CD8-positive, alpha-beta memory T cell (primary cell): ENCODE data around the gene TOMM34. TPM values are rescaled to one million over a fixed set of nuclear protein-coding genes. Genes with fewer than 3 reads are reported as not detected.
A peak's percentile ranks its signal among the peaks of the same experiment; 100 is the strongest.

Experiments
- CTCF ChIA-PET: fragments of 350-600 bp; sonication (Branson Sonifier 250); formaldehyde crosslinking; loops from one replicate; lab custom pipeline; 2021; ENCODE audit warnings: antibody characterized with exemption; lab: Charles Lee
- POLR2A ChIA-PET: fragments of 350-600 bp; sonication (Branson Sonifier 250); formaldehyde crosslinking; loops from one replicate; lab custom pipeline; 2021; ENCODE audit warnings: antibody characterized with exemption; lab: Charles Lee
- DNase-seq, 5 donors: peaks; one replicate each; pipeline versions ENCODE4 v3.0.0 to v3.0.0-alpha.2; 2020 to 2022; ENCODE audit warnings: mixed read lengths in 1 of 5
- H3K27ac ChIP-seq: one replicate; pipeline ENCODE4 v1.7.0; 2013; ENCODE audit warnings: low read depth, mild to moderate bottlenecking, low read length, moderate library complexity
- H3K27me3 ChIP-seq: 2 replicates; pipeline ENCODE4 v1.7.0; 2013; ENCODE audit warnings: low read length, mild to moderate bottlenecking; ENCODE audit not compliant: insufficient read depth, poor library complexity, severe bottlenecking
- H3K36me3 ChIP-seq: 2 replicates; pipeline ENCODE4 v1.7.0; 2013; ENCODE audit warnings: mild to moderate bottlenecking, low read length, moderate library complexity; ENCODE audit not compliant: insufficient read depth
- H3K4me1 ChIP-seq: 2 replicates; pipeline ENCODE4 v1.7.0; 2013; ENCODE audit warnings: mild to moderate bottlenecking, low read length, moderate library complexity; ENCODE audit not compliant: insufficient read depth
- H3K4me3 ChIP-seq: 2 replicates; pipeline ENCODE4 v1.7.0; 2013; ENCODE audit warnings: mild to moderate bottlenecking, low read length
- H3K9me3 ChIP-seq: 2 replicates; pipeline ENCODE4 v1.7.0; 2013; ENCODE audit warnings: mild to moderate bottlenecking, low read length
- H3K27ac Mint-ChIP-seq, 8 donors: one replicate each; pipeline ENCODE4 v1.8.0; 2020 to 2021; ENCODE audit warnings: mixed read lengths in 8 of 8, mild to moderate bottlenecking in 6 of 8, inconsistent platforms in 3 of 8, moderate library complexity in 3 of 8
- H3K27me3 Mint-ChIP-seq, 2 donors: one replicate each; pipeline ENCODE4 v1.8.0; 2020 to 2021; ENCODE audit warnings: mixed read lengths in 2 of 2, mild to moderate bottlenecking in 1 of 2, moderate library complexity in 1 of 2
- H3K36me3 Mint-ChIP-seq, 3 donors: one replicate each; pipeline ENCODE4 v1.8.0; 2020 to 2021; ENCODE audit warnings: mixed read lengths in 3 of 3, inconsistent platforms in 1 of 3, mild to moderate bottlenecking in 1 of 3
- H3K4me1 Mint-ChIP-seq, 3 donors: one replicate each; pipeline ENCODE4 v1.8.0; 2020 to 2021; ENCODE audit warnings: mixed read lengths in 3 of 3, inconsistent platforms in 1 of 3, mild to moderate bottlenecking in 1 of 3
- H3K4me3 Mint-ChIP-seq, 7 donors: one replicate each; pipeline ENCODE4 v1.8.0; 2020 to 2021; ENCODE audit warnings: mixed read lengths in 7 of 7, mild to moderate bottlenecking in 6 of 7, moderate library complexity in 4 of 7, inconsistent platforms in 2 of 7
- H3K9me3 Mint-ChIP-seq, 5 donors: one replicate each; pipeline ENCODE4 v1.8.0; 2020 to 2022; ENCODE audit warnings: mixed read lengths in 5 of 5, mild to moderate bottlenecking in 3 of 5, moderate library complexity in 2 of 5, inconsistent platforms in 1 of 5
- polyA plus RNA-seq: library from polyadenylated mRNA; unstranded; fragments of 300-500 nt; fragmentation: Illumina TruSeq; gene quantifications from one replicate; pipeline ENCODE4 v1.2.3, GENCODE V29; 2021
- total RNA-seq, 2 experiments: library from RNA; stranded (reverse); gene quantifications; one replicate each; pipeline ENCODE4 v1.2.3, GENCODE V29; 2021

The TOMM34 gene
- total and polyA plus RNA-seq, 3 experiments from 2014 or later, result 21.0 to 76.8 (median 75.4) TPM

DNA sequence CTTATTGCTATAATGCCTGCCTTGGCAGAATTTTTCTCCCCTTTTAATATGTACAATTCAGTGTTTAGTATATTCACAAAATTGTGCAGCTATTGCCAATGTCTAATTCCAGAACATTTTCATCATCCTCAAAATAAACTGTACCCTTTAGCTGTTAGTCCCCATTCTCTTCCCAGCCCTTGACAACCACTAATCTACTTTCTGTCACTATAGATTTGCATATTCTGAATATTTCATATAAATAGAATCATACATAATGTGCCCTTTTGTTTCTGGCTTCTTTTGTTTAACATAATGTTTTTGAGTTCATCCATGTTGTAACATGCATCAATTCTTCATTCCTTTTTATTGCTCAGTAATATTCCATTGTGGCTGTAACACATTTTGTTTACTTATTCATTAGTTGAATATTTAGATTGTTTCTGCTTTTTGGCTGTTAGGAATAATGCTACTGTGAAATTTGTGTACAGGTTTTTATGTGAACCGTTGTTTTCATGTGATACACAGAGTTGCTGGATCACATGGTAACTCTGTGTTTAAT is 28.5 kb upstream of the TOMM34 start:
- Histone ChIP-seq H3K4me1 (peaks cover 79% of the 10 kb centered on the region), H3K9me3 (no peaks in the 10 kb centered on the region), H3K36me3 (peaks cover 35% of the 10 kb centered on the region), H3K27ac (no peak overlapping the region), H3K4me3 (no peak overlapping the region), H3K27me3 (no peaks in the 10 kb centered on the region)
- no peaks in the 10 kb centered on the region for H3K9me3 Mint-ChIP-seq
- H3K36me3 Mint-ChIP-seq, result peaks cover 7 to 78% (median 26%) of the 10 kb centered on the region in 3 donors
- DNase-seq, result no peak
- H3K27me3 Mint-ChIP-seq, result no peaks in the 10 kb centered on the region
- H3K27ac Mint-ChIP-seq, result peak overlapping the region; percentile 24 to 98 (median 80)
- H3K4me3 Mint-ChIP-seq, result peak overlapping the region in 5 of 7 donors; percentile 13 to 68 (median 48)
- CTCF ChIA-PET, result interaction anchor here (1.7 kb wide), 1 partner anchor 23 kb away, joined by 4 read pairs; no protein-coding TSS in a partner anchor
- POLR2A ChIA-PET, result interaction anchor here (0.7 kb wide), 1 partner anchor 125 kb away, joined by 3 read pairs; no protein-coding TSS in a partner anchor
- H3K4me1 Mint-ChIP-seq, result peaks cover 71 to 94% (median 83%) of the 10 kb centered on the region in 3 donors

DNA sequence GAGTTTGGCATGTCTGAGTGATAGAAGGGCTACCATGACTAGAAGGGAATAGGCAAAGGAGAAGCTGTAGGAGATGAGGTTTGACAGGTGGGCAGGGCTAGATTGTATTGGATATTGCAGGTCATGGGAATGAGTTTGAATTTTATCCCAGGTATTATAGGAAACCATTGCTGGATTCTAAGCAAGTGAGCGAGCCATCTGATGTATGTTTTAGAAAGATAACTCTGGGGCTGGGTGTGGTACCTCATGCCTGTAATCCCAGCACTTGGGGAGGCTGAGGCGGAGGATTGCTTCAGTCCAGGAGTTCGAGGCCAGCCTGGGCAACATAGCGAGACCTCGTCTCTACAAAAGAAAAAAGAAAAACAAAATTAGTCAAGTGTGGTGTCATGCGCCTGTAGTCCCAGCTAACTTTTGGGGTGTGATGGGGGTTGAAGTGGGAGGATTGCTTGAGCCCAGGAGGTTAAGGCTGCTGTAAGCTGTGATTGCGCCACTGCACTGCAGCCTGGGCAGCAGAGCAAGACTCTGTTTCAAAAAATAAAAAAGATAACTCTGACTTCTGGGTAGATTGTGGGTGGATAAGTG is 23.0 kb upstream of the TOMM34 start:
- no peak overlapping the region for H3K4me3 ChIP-seq
- peaks cover 88% of the 10 kb centered on the region for H3K4me1 ChIP-seq
- H3K9me3 ChIP-seq, result no peaks in the 10 kb centered on the region
- H3K9me3 Mint-ChIP-seq, result no peaks in the 10 kb centered on the region
- peaks cover 69 to 92% (median 89%) of the 10 kb centered on the region in 3 donors for H3K4me1 Mint-ChIP-seq
- H3K36me3 ChIP-seq, result peaks cover 57% of the 10 kb centered on the region
- H3K4me3 Mint-ChIP-seq, result peak overlapping the region in 6 of 7 donors; percentile 8 to 45 (median 32)
- H3K27me3 ChIP-seq, result no peaks in the 10 kb centered on the region
- no peak overlapping the region for H3K27ac ChIP-seq
- peaks cover 13 to 85% (median 23%) of the 10 kb centered on the region in 3 donors for H3K36me3 Mint-ChIP-seq
- no peak for DNase-seq
- no peaks in the 10 kb centered on the region for H3K27me3 Mint-ChIP-seq
- H3K27ac Mint-ChIP-seq, result peak overlapping the region; percentile 57 to 98 (median 92)
- ChIA-PET POLR2A (no interaction called here), CTCF (interaction anchor here (2.6 kb wide), 1 partner anchor 16 kb away, joined by 7 read pairs; the partner anchor contains the start of gene STK4)

DNA sequence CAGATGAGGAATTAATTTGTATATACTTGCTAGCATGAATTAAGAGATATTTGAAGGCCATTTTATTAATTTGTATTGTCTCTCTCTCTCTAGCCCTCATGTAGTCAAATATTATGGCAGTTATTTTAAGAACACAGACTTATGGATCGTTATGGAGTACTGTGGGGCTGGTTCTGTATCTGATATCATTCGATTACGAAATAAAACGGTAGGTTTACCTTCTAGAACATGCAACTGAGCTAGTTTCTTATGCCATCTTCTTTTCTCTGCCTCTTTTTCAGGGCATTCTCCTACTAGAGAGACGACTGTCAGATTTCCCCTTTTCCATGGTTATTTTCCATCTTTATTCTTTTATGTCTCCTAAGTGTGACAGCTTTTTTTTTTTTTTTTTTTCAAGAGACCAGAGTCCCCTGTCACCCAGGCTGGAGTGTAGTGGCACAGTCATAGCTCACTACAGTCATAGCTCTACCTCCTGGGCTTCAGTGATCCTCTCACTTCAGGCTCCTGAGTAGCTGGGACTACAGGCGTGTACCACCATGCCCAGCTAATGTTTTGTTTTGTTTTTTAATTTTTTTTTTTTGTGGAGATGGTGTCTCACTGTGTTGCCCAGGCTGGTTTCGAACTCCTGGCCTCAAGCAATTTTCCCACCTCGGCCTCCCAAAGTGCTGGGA is 21.7 kb upstream of the TOMM34 start:
- Mint-ChIP-seq H3K9me3 (no peaks in the 10 kb centered on the region), H3K27ac (peak overlapping the region; percentile 79 to 99 (median 92)), H3K27me3 (no peaks in the 10 kb centered on the region), H3K4me3 (peak overlapping the region in 2 of 7 donors; percentile 39 to 42), H3K36me3 (peaks cover 13 to 83% (median 23%) of the 10 kb centered on the region in 3 donors), H3K4me1 (peaks cover 72 to 92% (median 89%) of the 10 kb centered on the region in 3 donors)
- no peaks in the 10 kb centered on the region for H3K27me3 ChIP-seq
- no peak for DNase-seq
- H3K4me1 ChIP-seq, result peaks cover 94% of the 10 kb centered on the region
- POLR2A ChIA-PET, result interaction anchor here (0.5 to 0.7 kb wide), 2 partner anchors 11 to 13 kb away, joined by 4 to 12 read pairs; no protein-coding TSS in a partner anchor
- H3K4me3 ChIP-seq, result no peak overlapping the region
- no peaks in the 10 kb centered on the region for H3K9me3 ChIP-seq
- no peak overlapping the region for H3K27ac ChIP-seq
- CTCF ChIA-PET, result interaction anchor here (0.6 to 2.6 kb wide), 3 partner anchors 15 to 310 kb away, joined by 3 to 7 read pairs (median 3); partner anchors contain the start of gene STK4
- peaks cover 51% of the 10 kb centered on the region for H3K36me3 ChIP-seq

DNA sequence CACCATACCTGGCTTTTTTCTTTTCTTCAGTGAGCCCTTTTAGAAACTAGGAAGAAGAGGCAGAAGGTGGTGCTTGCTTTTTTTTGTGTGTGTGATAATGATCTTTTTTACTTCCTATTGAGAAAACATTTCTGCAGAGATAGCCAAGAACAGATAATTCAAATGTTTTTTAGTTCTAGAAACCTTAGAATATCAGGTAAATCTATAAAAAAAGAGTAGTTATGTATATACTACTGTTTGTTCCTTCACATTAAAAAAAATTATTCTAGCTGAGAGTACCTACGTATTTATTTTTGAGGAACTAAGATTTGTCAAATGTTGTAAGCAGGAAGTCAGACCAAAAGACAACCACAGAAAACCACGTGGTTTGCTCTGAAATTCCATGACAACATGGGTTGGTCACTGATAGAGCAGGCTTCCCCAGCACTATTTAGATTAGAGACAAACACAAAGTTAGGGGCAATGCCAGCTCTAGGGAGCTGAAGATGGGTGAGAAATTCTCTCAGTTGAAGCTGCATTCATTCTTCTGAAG is 19.0 kb upstream of the TOMM34 start:
- Histone ChIP-seq H3K4me1 (peaks cover 88% of the 10 kb centered on the region), H3K27ac (peak overlapping the region; percentile 76), H3K36me3 (peaks cover 42% of the 10 kb centered on the region), H3K27me3 (no peaks in the 10 kb centered on the region), H3K9me3 (no peaks in the 10 kb centered on the region), H3K4me3 (peak overlapping the region; percentile 39)
- ChIA-PET CTCF (interaction anchor here (0.8 to 3.9 kb wide), 5 partner anchors 9 to 32 kb away, joined by 3 to 35 read pairs (median 4); partner anchors contain the start of genes STK4 and TOMM34), POLR2A (interaction anchor here (0.7 to 4.3 kb wide), 8 partner anchors 8 to 94 kb away, joined by 3 to 52 read pairs (median 5); partner anchors contain the start of genes STK4, TOMM34 and YWHAB)
- Mint-ChIP-seq H3K4me1 (peaks cover 77 to 94% (median 93%) of the 10 kb centered on the region in 3 donors), H3K27me3 (no peaks in the 10 kb centered on the region), H3K36me3 (peaks cover 25 to 86% (median 34%) of the 10 kb centered on the region in 3 donors), H3K27ac (peak overlapping the region; percentile 88 to 99 (median 96)), H3K4me3 (peak overlapping the region; percentile 68 to 91 (median 77)), H3K9me3 (no peaks in the 10 kb centered on the region)
- peak; percentile 54 to 86 (median 83) for DNase-seq

DNA sequence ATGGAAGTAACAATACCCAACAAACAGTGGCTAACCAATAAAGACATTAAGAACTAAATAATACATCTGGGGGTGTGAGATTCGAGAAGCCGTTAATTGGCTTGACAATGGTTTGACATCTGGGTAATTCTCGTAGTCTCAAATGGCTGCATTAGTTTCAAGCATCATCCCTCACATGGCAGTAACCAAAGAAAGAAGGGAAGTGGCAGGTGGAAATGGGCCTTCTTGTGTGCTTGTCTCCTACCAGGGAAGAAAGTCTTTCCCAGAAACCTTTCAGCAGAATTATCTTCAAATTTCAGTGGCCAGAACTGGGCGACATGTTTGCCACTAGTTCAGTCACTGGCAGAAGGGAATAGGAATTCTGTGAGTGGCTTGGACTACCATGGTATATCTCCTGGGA is 16.5 kb upstream of the TOMM34 start:
- POLR2A ChIA-PET, result interaction anchor here (4.3 kb wide), 1 partner anchor 10 kb away, joined by 52 read pairs; the partner anchor contains the start of gene STK4
- Mint-ChIP-seq H3K9me3 (no peaks in the 10 kb centered on the region), H3K27me3 (no peaks in the 10 kb centered on the region), H3K36me3 (peaks cover 19 to 88% (median 36%) of the 10 kb centered on the region in 3 donors), H3K4me3 (peak overlapping the region in 2 of 7 donors; percentile 11 to 70), H3K27ac (peak overlapping the region; percentile 30 to 99 (median 94)), H3K4me1 (peaks cover 80 to 98% (median 94%) of the 10 kb centered on the region in 3 donors)
- CTCF ChIA-PET, result interaction anchor here (3.9 kb wide), 1 partner anchor 16 kb away, joined by 23 read pairs; the partner anchor contains the start of gene TOMM34
- no peak overlapping the region for H3K27ac ChIP-seq
- no peak overlapping the region for H3K4me3 ChIP-seq
- H3K36me3 ChIP-seq, result peaks cover 43% of the 10 kb centered on the region
- H3K9me3 ChIP-seq, result no peaks in the 10 kb centered on the region
- no peak for DNase-seq
- peaks cover 82% of the 10 kb centered on the region for H3K4me1 ChIP-seq
- no peaks in the 10 kb centered on the region for H3K27me3 ChIP-seq

DNA sequence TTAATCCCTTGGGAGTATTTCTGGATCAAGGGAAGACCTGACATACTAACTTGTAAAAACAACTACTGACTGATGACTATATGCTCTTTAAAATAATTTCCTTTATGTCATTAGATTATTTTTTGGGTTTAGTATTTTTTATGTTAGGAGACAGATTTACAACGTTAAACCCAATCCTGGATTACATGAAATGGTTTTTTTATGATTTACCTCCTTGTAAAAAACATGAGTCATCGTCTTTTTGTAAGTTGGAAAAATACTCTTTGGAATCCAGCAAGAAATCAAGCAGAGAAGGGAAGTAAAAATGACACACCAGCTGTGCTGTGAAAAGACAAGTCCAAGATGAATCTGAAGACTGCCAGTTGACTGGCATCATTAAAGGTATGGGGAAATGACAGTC is 12.9 kb upstream of the TOMM34 start:
- Histone ChIP-seq H3K27ac (no peak overlapping the region), H3K36me3 (peaks cover 32% of the 10 kb centered on the region), H3K4me3 (no peak overlapping the region), H3K27me3 (no peaks in the 10 kb centered on the region), H3K4me1 (peaks cover 55% of the 10 kb centered on the region), H3K9me3 (no peaks in the 10 kb centered on the region)
- peaks cover 84 to 95% (median 94%) of the 10 kb centered on the region in 3 donors for H3K4me1 Mint-ChIP-seq
- ChIA-PET POLR2A (no interaction called here), CTCF (interaction anchor here (2.0 kb wide), 1 partner anchor 20 kb away, joined by 5 read pairs; no protein-coding TSS in a partner anchor)
- no peaks in the 10 kb centered on the region for H3K27me3 Mint-ChIP-seq
- H3K9me3 Mint-ChIP-seq, result no peaks in the 10 kb centered on the region
- no peak for DNase-seq
- H3K27ac Mint-ChIP-seq, result peak overlapping the region in 7 of 8 donors; percentile 67 to 98 (median 81)
- peak overlapping the region in 5 of 7 donors; percentile 16 to 64 (median 51) for H3K4me3 Mint-ChIP-seq
- peaks cover 17 to 86% (median 38%) of the 10 kb centered on the region in 3 donors for H3K36me3 Mint-ChIP-seq

DNA sequence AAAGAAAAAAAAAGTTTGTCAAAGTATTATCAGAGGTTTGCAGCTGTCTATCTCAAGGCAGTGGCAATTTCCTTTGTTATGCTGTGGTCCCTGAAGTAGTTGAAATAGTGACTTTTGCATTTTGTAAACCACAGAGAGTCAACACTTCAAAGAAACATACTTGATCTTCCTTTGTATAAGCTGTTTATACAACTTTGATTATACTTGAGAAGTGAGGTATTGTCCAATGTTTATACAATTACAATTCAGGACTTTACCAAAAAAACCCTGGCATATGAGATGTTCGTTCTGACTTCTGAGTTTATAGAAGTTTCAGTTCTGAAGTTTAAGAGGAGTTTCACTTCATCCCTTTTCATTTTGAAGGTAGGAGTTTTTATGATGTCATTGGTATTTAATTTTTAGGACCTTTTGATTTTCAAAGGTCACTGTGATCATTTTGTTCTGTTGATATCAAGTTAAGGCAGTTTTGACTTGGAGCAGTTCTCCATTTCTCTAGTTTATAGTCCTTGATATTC is 10.1 kb upstream of the TOMM34 start:
- no peaks in the 10 kb centered on the region for H3K27me3 ChIP-seq
- peak in 2 of 5 donors; percentile 53 for DNase-seq
- H3K27ac ChIP-seq, result peak overlapping the region; percentile 52
- Mint-ChIP-seq H3K36me3 (peaks cover 18 to 81% (median 27%) of the 10 kb centered on the region in 3 donors), H3K9me3 (no peaks in the 10 kb centered on the region), H3K4me3 (peak overlapping the region; percentile 92 to 99 (median 95)), H3K27me3 (peaks cover 0 to 3% of the 10 kb centered on the region in 2 donors), H3K27ac (peak overlapping the region; percentile 87 to 97 (median 91)), H3K4me1 (peaks cover 67 to 76% (median 74%) of the 10 kb centered on the region in 3 donors)
- POLR2A ChIA-PET, result interaction anchor here (0.8 to 2.3 kb wide), 5 partner anchors 9 to 85 kb away, joined by 4 to 11 read pairs (median 6); partner anchors contain the start of genes TOMM34 and YWHAB
- H3K4me1 ChIP-seq, result peaks cover 40% of the 10 kb centered on the region
- CTCF ChIA-PET, result interaction anchor here (0.8 to 1.6 kb wide), 3 partner anchors 8 to 42 kb away, joined by 3 to 6 read pairs (median 4); partner anchors contain the start of gene TOMM34
- H3K9me3 ChIP-seq, result no peaks in the 10 kb centered on the region
- peaks cover 27% of the 10 kb centered on the region for H3K36me3 ChIP-seq
- peak overlapping the region; percentile 31 for H3K4me3 ChIP-seq
